ENCODE data around the gene SNX33.

DNA sequence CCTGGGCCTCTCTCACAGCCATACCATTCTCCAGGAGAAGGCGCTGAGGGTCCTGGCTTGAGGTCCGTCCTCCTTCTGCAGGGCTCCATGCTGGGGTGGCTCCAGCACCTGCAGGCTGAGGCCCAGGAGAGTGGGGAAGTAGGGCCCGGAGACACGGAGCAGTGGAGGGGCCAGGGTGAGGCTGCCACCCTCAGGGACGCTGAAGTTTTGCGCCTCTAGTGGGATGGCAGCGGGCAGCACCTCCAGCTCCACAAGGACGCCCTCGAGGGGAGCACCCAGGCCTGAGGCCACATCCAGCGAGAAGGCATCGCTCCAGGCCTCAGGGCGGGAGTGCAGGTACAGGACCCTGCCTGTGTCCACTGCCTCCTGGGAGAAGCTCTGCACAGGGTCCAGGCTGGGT, 37.5 kb downstream of the SNX33 start:
- TF ChIP-seq, protein P1, sequence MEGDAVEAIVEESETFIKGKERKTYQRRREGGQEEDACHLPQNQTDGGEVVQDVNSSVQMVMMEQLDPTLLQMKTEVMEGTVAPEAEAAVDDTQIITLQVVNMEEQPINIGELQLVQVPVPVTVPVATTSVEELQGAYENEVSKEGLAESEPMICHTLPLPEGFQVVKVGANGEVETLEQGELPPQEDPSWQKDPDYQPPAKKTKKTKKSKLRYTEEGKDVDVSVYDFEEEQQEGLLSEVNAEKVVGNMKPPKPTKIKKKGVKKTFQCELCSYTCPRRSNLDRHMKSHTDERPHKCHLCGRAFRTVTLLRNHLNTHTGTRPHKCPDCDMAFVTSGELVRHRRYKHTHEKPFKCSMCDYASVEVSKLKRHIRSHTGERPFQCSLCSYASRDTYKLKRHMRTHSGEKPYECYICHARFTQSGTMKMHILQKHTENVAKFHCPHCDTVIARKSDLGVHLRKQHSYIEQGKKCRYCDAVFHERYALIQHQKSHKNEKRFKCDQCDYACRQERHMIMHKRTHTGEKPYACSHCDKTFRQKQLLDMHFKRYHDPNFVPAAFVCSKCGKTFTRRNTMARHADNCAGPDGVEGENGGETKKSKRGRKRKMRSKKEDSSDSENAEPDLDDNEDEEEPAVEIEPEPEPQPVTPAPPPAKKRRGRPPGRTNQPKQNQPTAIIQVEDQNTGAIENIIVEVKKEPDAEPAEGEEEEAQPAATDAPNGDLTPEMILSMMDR (IDR thresholded peaks at IDR 0.05): no peak
- TF ChIP-seq POLR2A (IDR thresholded peaks at IDR 0.05): no peak

Data from adrenal gland (tissue), 5 donors.